GM19463 (cell line): ENCODE results near the gene ANKS1B.
"Not testable (repeated sequence)": the region's sequence is repeated elsewhere in the genome, so short reads cannot be mapped to it uniquely, and the experiment has no call there.

ENCODE experiments used
- ATAC-seq: cut with Tn5 transposase; IDR thresholded peaks from one replicate; pipeline ENCODE4 v1.9.1; 2021; ENCODE audit warnings: mild to moderate bottlenecking, moderate library complexity; ENCODE audit not compliant: unreplicated experiment

The ANKS1B gene

GRCh38 chr12:99709116-99709515, 275.6 kb downstream of the ANKS1B start:
- no peak for ATAC-seq

DNA sequence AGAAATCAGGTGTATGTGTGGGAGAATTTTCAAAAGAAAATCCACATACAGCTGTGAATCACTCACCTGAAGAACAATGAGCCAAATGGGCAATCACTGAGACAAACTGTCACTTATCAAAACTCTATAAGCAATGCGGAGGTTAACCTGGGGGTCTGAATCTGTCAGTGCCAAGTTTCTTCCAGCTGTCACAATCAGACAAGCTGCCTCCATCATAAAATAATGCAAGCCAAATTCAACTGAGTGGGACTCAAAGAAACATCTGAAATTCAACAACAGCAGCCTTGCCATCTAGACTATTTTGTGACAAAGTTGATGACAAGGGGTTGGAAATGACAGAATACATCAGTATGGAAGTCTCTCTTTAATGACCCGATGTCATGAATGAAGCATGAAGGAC, 276.9 kb downstream of the ANKS1B start:
- ATAC-seq: no peak

DNA sequence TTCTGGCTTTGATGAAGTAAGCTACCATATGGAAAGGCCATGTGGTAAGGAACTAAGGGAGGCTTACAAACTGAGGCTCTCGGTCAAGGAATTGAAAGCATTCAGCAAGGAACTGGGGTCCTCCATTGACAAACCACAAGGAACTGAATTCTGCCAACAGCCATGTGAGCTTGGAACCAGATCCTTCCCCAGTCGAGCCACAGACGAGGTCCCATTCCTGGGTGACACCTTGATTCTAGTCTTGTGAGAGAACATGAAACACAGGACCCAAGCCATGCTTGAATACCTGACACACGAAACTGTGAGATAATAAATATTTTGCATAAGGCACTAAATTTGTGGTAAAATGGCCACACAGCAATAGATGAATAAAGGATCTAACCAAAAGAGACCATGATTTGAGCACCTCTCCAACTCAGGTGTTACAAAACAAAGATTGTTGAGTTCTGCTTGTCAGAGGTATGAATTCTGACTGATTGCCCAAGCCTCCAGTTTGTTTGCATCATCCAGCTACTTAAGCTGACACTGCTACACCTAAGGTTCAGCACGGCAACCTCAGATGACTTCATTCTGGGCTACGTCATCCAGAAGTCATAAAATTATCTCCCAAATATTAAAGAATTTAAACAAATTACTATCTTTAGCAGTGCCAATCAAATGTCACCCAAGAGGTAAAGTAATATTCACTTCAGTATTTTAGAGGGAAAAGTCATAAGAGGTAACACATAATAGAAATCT, 277.8 kb downstream of the ANKS1B start:
- no peak for ATAC-seq

DNA sequence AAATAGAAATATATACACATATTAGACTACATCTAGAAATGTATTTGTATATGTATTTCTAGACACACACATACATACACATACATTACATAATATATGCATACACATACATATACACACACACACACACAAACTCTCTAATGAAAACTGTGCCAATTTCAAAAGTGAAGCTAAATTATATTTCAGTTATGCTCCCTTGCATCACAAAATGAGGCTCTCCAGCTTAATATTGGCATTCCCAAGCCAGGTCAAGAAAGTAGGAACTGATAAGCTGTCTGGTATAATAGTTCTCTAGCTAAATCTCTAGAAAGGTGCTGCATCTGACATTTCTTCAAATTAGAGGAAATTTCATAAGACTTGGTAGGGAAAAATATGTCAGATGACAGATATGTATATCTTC, 280.3 kb downstream of the ANKS1B start:
- no peak for ATAC-seq

DNA sequence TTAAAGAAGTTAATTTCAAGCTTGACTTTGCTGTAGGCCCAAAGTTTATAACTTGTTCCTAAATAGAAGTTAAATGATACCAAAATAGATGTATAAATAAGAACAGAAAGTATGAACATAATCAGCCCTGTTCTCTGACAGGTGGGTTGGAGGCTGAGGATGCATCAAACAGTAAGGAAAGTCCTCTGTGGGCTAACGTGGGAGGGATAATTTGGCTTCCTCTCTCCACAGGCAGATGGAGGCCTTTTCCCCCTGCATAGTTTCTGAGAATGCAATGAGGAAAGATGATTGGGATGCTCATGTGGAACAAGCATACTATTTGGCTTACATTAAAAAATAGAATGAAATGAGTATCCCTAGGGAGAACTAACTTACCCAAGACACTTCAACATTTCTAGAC, 280.7 kb downstream of the ANKS1B start:
- ATAC-seq: no peak

- ATAC-seq: no peak
Measured at GRCh38 chr12:99700032-99700431, 284.7 kb downstream of the ANKS1B start.

DNA sequence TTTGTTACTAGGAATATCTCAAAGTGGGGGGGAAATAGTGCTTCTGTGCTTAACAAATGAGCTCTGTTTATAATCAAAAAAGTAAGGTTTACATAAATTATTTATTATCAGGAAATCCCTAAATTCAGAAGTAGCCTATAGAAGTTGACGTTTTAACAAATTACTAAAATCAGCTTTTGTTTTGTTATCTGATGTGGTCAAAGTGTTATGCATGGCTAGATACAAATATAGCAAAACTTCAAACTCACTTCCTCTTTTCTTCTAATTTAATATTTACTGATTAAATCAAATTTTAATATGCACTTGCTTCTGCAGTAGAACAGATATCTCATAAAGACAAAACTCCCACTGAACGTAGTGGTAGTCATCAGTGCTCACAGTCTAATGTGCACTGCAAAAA, 289.7 kb downstream of the ANKS1B start:
- ATAC-seq: no peak

- ATAC-seq: no peak
Measured at GRCh38 chr12:99686142-99686541, 298.6 kb downstream of the ANKS1B start.

DNA sequence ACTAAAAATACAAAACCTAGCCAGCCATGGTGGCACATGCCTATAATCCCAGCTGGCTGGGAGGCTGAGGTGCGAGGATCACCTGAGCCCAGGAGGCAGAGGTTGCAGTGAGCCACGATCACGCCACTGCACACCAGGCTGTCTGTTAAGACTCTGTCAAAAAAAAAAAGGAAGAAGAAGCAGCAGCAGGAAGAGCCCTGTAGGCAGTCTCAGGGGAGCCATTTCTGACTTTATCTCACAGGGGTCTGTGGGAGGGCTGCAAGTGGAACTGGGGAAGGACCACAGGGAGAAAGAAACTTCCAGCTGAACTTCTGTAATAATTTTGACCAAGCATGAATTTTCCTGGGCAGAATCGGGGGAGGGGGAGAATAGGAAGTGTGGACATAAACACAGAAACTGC, 304.5 kb downstream of the ANKS1B start:
- ATAC-seq: no peak

DNA sequence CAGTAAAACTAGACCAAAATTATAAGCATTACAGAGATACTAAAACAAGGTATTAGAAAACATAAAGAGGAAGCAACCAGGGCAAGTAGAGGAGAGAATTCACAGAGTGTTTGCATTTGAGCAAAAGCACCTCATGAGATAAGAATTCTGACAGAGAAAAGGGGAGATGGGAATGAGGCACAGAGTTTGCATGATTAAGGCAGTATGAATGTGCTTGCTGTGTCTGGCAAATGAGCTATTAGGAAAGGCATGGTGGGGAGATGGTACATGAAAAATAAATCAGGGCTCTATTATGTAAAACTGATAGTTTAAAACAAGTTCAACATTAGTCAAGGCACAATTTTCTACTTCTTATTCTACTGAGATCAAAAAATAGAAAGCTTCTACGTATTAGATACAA, 314.1 kb downstream of the ANKS1B start:
- ATAC-seq: no peak

GRCh38 chr12:99658671-99659349, 325.9 kb downstream of the ANKS1B start:
- ATAC-seq: no peak

DNA sequence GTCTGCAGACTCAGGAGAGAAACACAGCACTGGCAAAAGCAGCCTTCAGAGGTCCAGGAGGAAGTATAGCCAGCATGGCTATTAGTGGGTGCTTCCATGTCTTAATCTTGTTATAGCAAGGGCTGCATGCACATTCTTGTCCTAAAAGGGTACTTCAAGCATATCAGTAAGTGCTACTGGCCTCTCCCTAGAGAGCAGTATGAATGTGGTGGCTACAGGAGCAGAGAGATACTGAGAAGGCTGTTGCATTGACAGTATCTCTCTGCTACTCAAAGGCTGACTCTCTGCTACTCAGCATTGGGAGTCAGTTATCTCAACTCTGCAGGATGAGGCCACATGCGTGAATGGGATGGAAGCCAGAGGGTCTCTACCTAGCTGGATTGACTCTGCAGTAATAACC, 335.2 kb downstream of the ANKS1B start:
- no peak for ATAC-seq

GRCh38 chr12:99648183-99648582, 336.6 kb downstream of the ANKS1B start:
- ATAC-seq: no peak

GRCh38 chr12:99647453-99647852, 337.3 kb downstream of the ANKS1B start, which contains the start of gene GARIN6:
Gene GARIN6, plus strand, starts transcription at chr12:99647753. Its CDS starts 422 bp downstream, at chr12:99648175.
- ATAC-seq: no peak

GRCh38 chr12:99644629-99645028, 340.1 kb downstream of the ANKS1B start:
- ATAC-seq: no peak

GRCh38 chr12:99627459-99627858, 357.3 kb downstream of the ANKS1B start:
- ATAC-seq: no peak

GRCh38 chr12:99624591-99624990, 360.1 kb downstream of the ANKS1B start:
- ATAC-seq: not testable (repeated sequence)

DNA sequence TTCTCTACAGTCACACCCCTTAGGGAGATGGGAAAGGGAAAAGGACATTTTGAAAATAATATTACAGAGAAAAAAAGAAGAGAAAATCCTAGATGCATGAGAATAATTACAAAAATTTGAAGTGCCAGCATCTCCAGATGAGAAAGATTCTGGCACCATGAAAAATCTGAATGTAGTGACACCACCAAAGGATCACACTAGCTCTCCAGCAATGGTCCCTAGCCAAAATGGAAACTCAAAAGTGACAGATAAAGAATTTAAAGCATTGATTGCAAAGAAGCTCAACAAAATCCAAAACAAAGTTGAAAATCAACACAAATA, 364.6 kb downstream of the ANKS1B start:
- no peak for ATAC-seq

- peak; percentile 93 for ATAC-seq
Measured at GRCh38 chr12:99619389-99620158, 365.2 kb downstream of the ANKS1B start.

DNA sequence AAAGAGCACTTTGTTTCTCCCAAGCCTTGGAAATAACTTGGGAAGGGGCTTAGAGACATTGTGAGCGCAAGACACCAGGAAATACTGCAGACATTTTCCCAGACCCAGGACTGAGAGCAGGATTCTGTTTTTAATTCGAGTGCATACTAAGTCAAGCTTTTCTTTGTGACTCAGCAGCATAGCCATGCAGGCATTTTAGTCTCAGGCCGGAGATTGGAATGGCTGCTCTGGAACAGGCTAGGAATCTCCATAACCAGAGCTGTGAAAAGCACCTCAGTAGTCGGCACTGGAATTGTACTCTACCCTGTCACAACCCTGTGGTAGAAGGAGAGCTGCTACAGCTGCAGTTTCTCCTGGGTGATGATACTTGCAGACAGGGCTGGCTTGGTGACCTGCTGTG, 366.1 kb downstream of the ANKS1B start:
- ATAC-seq: no peak

DNA sequence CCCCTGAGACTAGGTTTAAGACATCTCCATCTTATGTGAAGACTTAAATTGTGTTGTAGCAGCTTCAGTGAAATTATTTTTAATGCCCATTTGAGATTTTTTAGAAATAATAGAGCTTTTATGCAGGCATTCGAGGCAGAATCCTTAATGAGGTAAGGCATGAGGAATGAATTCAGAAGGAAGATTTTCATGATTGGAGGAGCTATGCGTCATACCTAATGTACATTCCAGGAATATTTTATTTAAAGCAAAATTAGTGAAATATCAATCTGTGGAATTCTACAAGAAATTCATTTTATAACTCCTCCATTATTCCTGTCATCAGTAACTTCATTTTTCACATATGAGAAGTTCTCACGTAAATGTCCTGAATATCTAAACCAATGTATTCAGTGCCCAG, 373.1 kb downstream of the ANKS1B start:
- ATAC-seq: no peak

GRCh38 chr12:99611117-99611516, 373.6 kb downstream of the ANKS1B start:
- ATAC-seq: no peak
